H1 (cell line): ENCODE data around the gene ATP1A3. TPM values are rescaled to one million over a fixed set of nuclear protein-coding genes. Genes with fewer than 3 reads are reported as not detected.
A peak's percentile ranks its signal among the peaks of the same experiment; 100 is the strongest.

Experiments used
- CTCF ChIA-PET: fragments of 300-600 bp; sonication (Branson Sonifier 250); formaldehyde crosslinking; loops from one replicate; lab custom pipeline; 2021; ENCODE audit not compliant: partially characterized antibody; lab: Charles Lee
- POLR2A ChIA-PET: fragments of 300-600 bp; sonication (Branson Sonifier 250); formaldehyde crosslinking; loops from one replicate; lab custom pipeline; 2021; ENCODE audit warnings: inconsistent platforms; ENCODE audit not compliant: partially characterized antibody; lab: Charles Lee
- DNase-seq, 2 experiments: peaks; one replicate each; pipeline versions ENCODE4 v3.0.0 to v3.0.0-alpha.2; 2010 to 2022; ENCODE audit warnings: low spot score in 2 of 2, low read depth in 1 of 2, mixed read lengths in 1 of 2
- FAIRE-seq: peaks from 2 replicates; lab custom pipeline; 2011; peaks lifted over from hg19 to GRCh38; lab: Jason Lieb, UNC
- H2AFZ ChIP-seq: 2 replicates; pipeline ENCODE4 v1.8.1; 2012; ENCODE audit warnings: low read length, inconsistent platforms
- H2AK5ac ChIP-seq: 2 replicates; pipeline ENCODE4 v1.6.1; 2013; ENCODE audit warnings: low read depth, low read length
- H2BK120ac ChIP-seq: replicated peaks from 2 replicates; pipeline ENCODE3; 2013; ENCODE audit warnings: low read depth, low read length, inconsistent platforms
- H2BK12ac ChIP-seq: 2 replicates; pipeline ENCODE4 v1.6.1; 2013; ENCODE audit warnings: low read depth, low read length
- H2BK15ac ChIP-seq: 2 replicates; pipeline ENCODE4 v1.6.1; 2013; ENCODE audit warnings: low read length
- H2BK20ac ChIP-seq: 2 replicates; pipeline ENCODE4 v1.6.1; 2013; ENCODE audit warnings: low read length
- H2BK5ac ChIP-seq: 2 replicates; pipeline ENCODE4 v1.6.1; 2013; ENCODE audit warnings: low read depth, low read length
- H3K14ac ChIP-seq: 2 replicates; pipeline ENCODE4 v1.6.1; 2013; ENCODE audit warnings: inconsistent platforms; ENCODE audit not compliant: insufficient read length
- H3K18ac ChIP-seq: 2 replicates; pipeline ENCODE4 v1.6.1; 2013; ENCODE audit warnings: low read length; ENCODE audit errors: extremely low read depth
- H3K23ac ChIP-seq: 2 replicates; pipeline ENCODE4 v1.6.1; 2013; ENCODE audit warnings: inconsistent platforms; ENCODE audit not compliant: insufficient read length
- H3K23me2 ChIP-seq: 2 replicates; pipeline ENCODE4 v1.6.1; 2013; ENCODE audit warnings: low read depth, low read length
- H3K27ac ChIP-seq: 2 replicates; pipeline ENCODE4 v1.6.1; 2011; ENCODE audit warnings: low read depth, low read length, inconsistent platforms
- H3K27me3 ChIP-seq, 4 experiments: replicated peaks in 1 of 4; 1 replicate in 1 of 4; 2 replicates in 3 of 4; pipeline versions ENCODE4 v1.6.1 to v1.8.1; 2011 to 2013; ENCODE audit warnings: low read length in 3 of 4, mild to moderate bottlenecking in 3 of 4, inconsistent platforms in 2 of 4, mixed read lengths in 2 of 4, moderate library complexity in 1 of 4; ENCODE audit not compliant: control insufficient read depth in 3 of 4, insufficient read depth in 3 of 4; ENCODE audit errors: extremely low read depth in 1 of 4
- H3K36me3 ChIP-seq, 4 experiments: 2 replicates each; pipeline versions ENCODE4 v1.6.1 to v1.8.1; 2011 to 2013; ENCODE audit warnings: mild to moderate bottlenecking in 4 of 4, low read length in 3 of 4, moderate library complexity in 2 of 4, control low read depth in 1 of 4, inconsistent platforms in 1 of 4; ENCODE audit not compliant: insufficient read depth in 4 of 4, control insufficient read depth in 2 of 4
- H3K4ac ChIP-seq: replicated peaks from 2 replicates; pipeline ENCODE3; 2013; ENCODE audit warnings: low read length, low read depth, mixed read lengths, inconsistent platforms; ENCODE audit not compliant: insufficient read length
- H3K4me1 ChIP-seq, 4 experiments: replicated peaks in 1 of 4; 1 replicate in 1 of 4; 2 replicates in 3 of 4; pipeline versions ENCODE4 v1.6.1 to v1.8.1; 2011 to 2013; ENCODE audit warnings: low read length in 3 of 4, inconsistent platforms in 2 of 4, mixed read lengths in 1 of 4; ENCODE audit not compliant: insufficient read depth in 4 of 4, control insufficient read depth in 3 of 4
- H3K4me2 ChIP-seq, 2 experiments: 2 replicates each; pipeline versions ENCODE4 v1.6.1 to v1.8.1; 2011 to 2013; ENCODE audit warnings: low read depth in 2 of 2, low read length in 2 of 2, control low read depth in 1 of 2, inconsistent platforms in 1 of 2, mild to moderate bottlenecking in 1 of 2; ENCODE audit not compliant: insufficient read depth in 1 of 2
- H3K4me3 ChIP-seq, 4 experiments: fragments of 200-600, 300-600 bp in 1 of 4; sonication (generic), shearing (Covaris generic), sonication (Bioruptor Twin) in 1 of 4; 2 replicates each; pipeline versions ENCODE4 v1.5.1 to v1.8.1; 2011 to 2016; ENCODE audit warnings: low read length in 4 of 4, low read depth in 3 of 4, control low read depth in 2 of 4, inconsistent platforms in 2 of 4, mild to moderate bottlenecking in 2 of 4, mixed read lengths in 1 of 4, moderate library complexity in 1 of 4; ENCODE audit not compliant: insufficient read depth in 2 of 4; ENCODE audit errors: extremely low read depth in 1 of 4
- H3K56ac ChIP-seq: replicated peaks from 2 replicates; pipeline ENCODE3; 2013; ENCODE audit warnings: low read depth, mild to moderate bottlenecking, mixed read lengths, low read length, inconsistent platforms; ENCODE audit not compliant: insufficient read length
- H3K79me1 ChIP-seq: 2 replicates; pipeline ENCODE4 v1.6.1; 2013; ENCODE audit warnings: low read depth, low read length, control low read depth
- H3K79me2 ChIP-seq, 2 experiments: 2 replicates each; pipeline versions ENCODE4 v1.6.1 to v1.8.1; 2012 to 2013; ENCODE audit warnings: low read length in 2 of 2, mild to moderate bottlenecking in 2 of 2, inconsistent platforms in 1 of 2; ENCODE audit not compliant: insufficient read depth in 2 of 2, control insufficient read depth in 1 of 2
- H3K9ac ChIP-seq, 4 experiments: replicated peaks in 1 of 4; 1 replicate in 1 of 4; 2 replicates in 3 of 4; pipeline versions ENCODE4 v1.6.1 to v1.8.1; 2011 to 2013; ENCODE audit warnings: low read depth in 3 of 4, low read length in 3 of 4, control low read depth in 2 of 4, mild to moderate bottlenecking in 2 of 4, moderate library complexity in 2 of 4, inconsistent platforms in 1 of 4; ENCODE audit errors: extremely low read depth in 1 of 4
- H3K9me3 ChIP-seq, 2 experiments: 2 replicates each; pipeline versions ENCODE4 v1.6.1 to v1.8.1; 2012 to 2013; ENCODE audit warnings: mild to moderate bottlenecking in 2 of 2, moderate library complexity in 2 of 2, control low read depth in 1 of 2, inconsistent platforms in 1 of 2, low read depth in 1 of 2, low read length in 1 of 2, mixed read lengths in 1 of 2; ENCODE audit not compliant: insufficient read depth in 2 of 2
- H4K20me1 ChIP-seq, 2 experiments: replicated peaks in 1 of 2; 2 replicates each; pipeline versions ENCODE3 to v1.8.1; 2011 to 2013; ENCODE audit warnings: inconsistent platforms in 2 of 2, low read length in 2 of 2, mild to moderate bottlenecking in 1 of 2; ENCODE audit not compliant: insufficient read depth in 2 of 2, control insufficient read depth in 1 of 2
- H4K5ac ChIP-seq: 2 replicates; pipeline ENCODE4 v1.6.1; 2013; ENCODE audit warnings: low read length, low read depth, mixed read lengths, inconsistent platforms; ENCODE audit not compliant: insufficient read length
- H4K8ac ChIP-seq: 2 replicates; pipeline ENCODE4 v1.8.0; 2013; ENCODE audit warnings: mild to moderate bottlenecking, moderate library complexity, low read length, inconsistent platforms; ENCODE audit not compliant: insufficient read depth; ENCODE audit errors: extremely low read depth
- H4K91ac ChIP-seq: replicated peaks from 2 replicates; pipeline ENCODE3; 2013; ENCODE audit warnings: low read length, mixed read lengths, inconsistent platforms; ENCODE audit not compliant: insufficient read length
- ASH2L ChIP-seq: fragments of 200-600, 300-600 bp; sonication (generic); IDR thresholded peaks from one replicate; pipeline ENCODE4 v1.7.1; 2017; ENCODE audit warnings: low read length
- BCL11A ChIP-seq, 2 experiments: IDR thresholded peaks; one replicate each; pipeline ENCODE4 v1.6.1; 2011; ENCODE audit warnings: low read depth in 2 of 2, low read length in 2 of 2, mild to moderate bottlenecking in 2 of 2
- POLR2AphosphoS5 ChIP-seq: IDR thresholded peaks from 2 replicates; pipeline ENCODE4 v1.6.1; 2011; ENCODE audit warnings: low read depth, low read length
- RBBP5 ChIP-seq: IDR thresholded peaks from 2 replicates; pipeline ENCODE4 v1.7.1; 2012; ENCODE audit warnings: low read depth, mild to moderate bottlenecking, inconsistent platforms, low read length, moderate library complexity, borderline replicate concordance
- SP1 ChIP-seq: IDR thresholded peaks from 2 replicates; pipeline ENCODE4 v1.6.1; 2011; ENCODE audit warnings: low read depth, low read length
- WGBS, 2 experiments: shearing (Covaris generic) in 1 of 2; methylation state at CpG; one replicate each; pipeline versions ENCODE4 v1.1.6 to v1.1.7; 2013 to 2015; ENCODE audit warnings: low lambda C conversion rate in 2 of 2, mixed read lengths in 2 of 2, inconsistent platforms in 1 of 2, low coverage in 1 of 2, missing lambda C conversion rate in 1 of 2; ENCODE audit not compliant: insufficient replicate concordance in 2 of 2, insufficient coverage in 1 of 2, insufficient read length in 1 of 2; ENCODE audit errors: extremely low coverage in 1 of 2, missing lambda C conversion rate in 1 of 2; 5-methylcytosine and 5-hydroxymethylcytosine counted together
- polyA plus RNA-seq, 7 experiments: library from polyadenylated mRNA; depleted of rRNA in 3 of 7; stranded (reverse) in 5 of 7; unstranded in 2 of 7; fragments of >200 nt in 5 of 7; fragments of 200-250 nt in 2 of 7; gene quantifications; 1 replicate in 5 of 7; 2 replicates in 1 of 7; 4 replicates in 1 of 7; pipeline versions ENCODE4 v1.2.1 to v1.2.3, GENCODE V29; 2011 to 2013; ENCODE audit warnings: missing spikeins in 2 of 7, mixed read lengths in 2 of 7
- total RNA-seq: library from RNA; stranded (reverse); fragmentation: NEBNext Ultra II Directional; extraction: Animal tissue kit (Norgen Biotek cat#: 25700); gene quantifications from 2 replicates; pipeline ENCODE4 v1.2.1, GENCODE V29; 2021

The ATP1A3 gene
- total and polyA plus RNA-seq, 2 of the 8 experiments (the other 6 are each of a cell fraction or from before 2014, with no cell fraction given), result 11.1 to 41.2 TPM

- peaks cover 9 to 21% of the 10 kb centered on the region in 2 experiments for H4K20me1 ChIP-seq
- peak overlapping the region in 2 of 4 experiments; percentile 29 to 46; a peak in 6 of 8 replicates for H3K4me3 ChIP-seq
- H2BK12ac ChIP-seq, result peak overlapping the region; percentile 87; the same call in 1 of the 2 replicates
- H3K4me1 ChIP-seq, result peaks cover 0 to 23% (median 11%) of the 10 kb centered on the region in 4 experiments; a peak in 6 of 7 replicates
- H3K56ac ChIP-seq, result no peak overlapping the region
- no peak overlapping the region for H3K4ac ChIP-seq
- no peak overlapping the region for H4K5ac ChIP-seq
- H3K23ac ChIP-seq, result no peak overlapping the region
- no peaks in the 10 kb centered on the region; a peak in 1 of 8 replicates for H3K36me3 ChIP-seq
- H3K4me2 ChIP-seq, result peak overlapping the region; percentile 78 to 79
- H3K79me1 ChIP-seq, result no peaks in the 10 kb centered on the region
- no peaks in the 10 kb centered on the region for H3K79me2 ChIP-seq
- H3K18ac ChIP-seq, result no peak overlapping the region; the same call in 1 of the 2 replicates
- H2BK5ac ChIP-seq, result no peak overlapping the region
- TF ChIP-seq BCL11A (IDR thresholded peaks at IDR 0.05; ENCODE audit: low read depth in 2 of 2, low read length in 2 of 2) (no peak), RBBP5 (0 out of 2 replicates have a peak, but pooled peaks have one; percentile 22), ASH2L (no peak), SP1 (no peak), POLR2AphosphoS5 (0 out of 2 replicates have a peak, but pooled peaks have one; percentile 19)
- TF ChIP-seq, all 59 proteins: peak for 2
- H3K14ac ChIP-seq, result no peak overlapping the region
- WGBS, 2 experiments, result 10% methylated on average over 14 of the region's 14 CpGs; no CpG with 5 or more reads in 1 of the 2 experiments
- DNase-seq (peak in 1 of 2 experiments; percentile 70), FAIRE-seq (no peak)
- ChIA-PET CTCF (interaction anchor here (1.6 to 1.9 kb wide), 3 partner anchors 26 to 37 kb away, joined by 5 to 10 read pairs (median 7); no protein-coding TSS in a partner anchor), POLR2A (interaction anchor here (0.8 to 1.1 kb wide), 3 partner anchors 14 to 86 kb away, joined by 3 to 5 read pairs (median 3); no protein-coding TSS in a partner anchor)
- no peaks in the 10 kb centered on the region for H3K9me3 ChIP-seq
- no peak overlapping the region for H3K27ac ChIP-seq
- H3K9ac ChIP-seq, result no peak overlapping the region
- 0 out of 2 replicates have a peak overlapping the region, but pooled peaks have one; percentile 61 for H2BK15ac ChIP-seq
- H2BK20ac ChIP-seq, result no peak overlapping the region
- no peak overlapping the region for H4K8ac ChIP-seq
- H2BK120ac ChIP-seq, result no peak overlapping the region
- no peak overlapping the region for H2AFZ ChIP-seq
- peaks cover 19% of the 10 kb centered on the region; the same call in 1 of the 2 replicates for H3K23me2 ChIP-seq
- H4K91ac ChIP-seq, result no peak overlapping the region
- H2AK5ac ChIP-seq, result no peak overlapping the region
- H3K27me3 ChIP-seq, result peaks cover 13 to 71% (median 60%) of the 10 kb centered on the region in 4 experiments
These were observed 3.8 kb upstream of the ATP1A3 start for GRCh38 chr19:41997851-41998229.
